HG03280 (cell line): Measurements from ENCODE around the gene ATXN7.

Experiments used
- ATAC-seq: cut with Tn5 transposase; IDR thresholded peaks from one replicate; pipeline ENCODE4 v1.9.1; 2021; ENCODE audit warnings: mild to moderate bottlenecking, moderate library complexity; ENCODE audit not compliant: unreplicated experiment

ATXN7 gene

DNA sequence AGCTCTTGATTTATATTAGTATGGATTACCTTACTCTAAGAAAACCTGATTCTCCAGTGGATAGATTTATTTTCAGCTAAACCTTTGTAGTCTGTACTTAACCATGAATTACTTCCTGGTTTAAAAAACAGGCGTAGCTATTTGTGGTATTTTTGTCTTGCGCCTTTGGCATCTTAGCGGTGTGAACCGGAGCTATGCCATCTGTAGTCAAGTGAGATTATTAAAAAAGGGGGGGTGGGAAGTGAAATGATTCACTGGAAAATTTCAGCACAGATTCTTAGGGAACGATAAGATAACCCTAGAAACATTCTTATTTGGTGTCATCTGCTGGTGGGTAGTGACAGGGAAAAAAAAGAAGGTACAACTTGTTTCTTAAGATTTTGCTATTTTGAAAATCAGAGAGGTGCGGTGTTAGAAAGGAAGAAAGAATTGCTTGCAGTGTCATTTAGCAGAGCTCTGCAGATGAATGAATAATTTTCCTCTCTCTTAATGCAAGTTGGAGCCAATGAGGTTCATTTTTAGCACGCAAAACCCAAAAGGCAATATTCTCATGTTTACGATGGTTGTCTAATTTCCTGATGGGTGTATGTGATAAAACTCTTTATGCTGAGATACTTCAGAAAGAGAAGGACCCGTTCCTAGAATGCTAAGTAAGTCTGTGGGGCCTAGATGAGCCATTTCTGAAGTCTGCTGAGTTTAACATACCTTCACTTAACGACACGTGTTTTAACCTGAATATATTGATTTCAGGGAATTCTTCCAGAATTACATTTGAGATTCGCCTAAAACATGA is 115.6 kb downstream of the ATXN7 start:
- ATAC-seq, result no peak

DNA sequence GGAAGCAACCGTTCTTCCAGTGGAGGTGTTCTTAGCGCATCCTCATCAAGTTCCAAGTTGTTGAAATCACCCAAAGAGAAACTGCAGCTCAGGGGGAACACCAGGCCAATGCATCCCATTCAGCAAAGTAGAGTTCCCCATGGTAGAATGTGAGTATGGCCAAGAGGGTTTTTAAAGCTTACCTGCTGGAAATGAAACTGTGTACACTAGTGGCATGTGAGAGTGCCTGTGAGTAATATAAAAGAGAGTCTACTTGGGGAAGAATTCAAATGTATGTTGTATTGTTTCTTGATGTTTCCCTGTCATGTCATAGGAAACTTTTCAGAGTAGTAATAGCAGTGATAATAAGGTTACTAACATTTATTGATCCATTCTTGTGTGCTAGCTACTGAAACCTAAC is 116.4 kb downstream of the ATXN7 start:
- no peak for ATAC-seq

- no peak for ATAC-seq
These were observed 117.3 kb downstream of the ATXN7 start for GRCh38 chr3:63980830-63981498.

DNA sequence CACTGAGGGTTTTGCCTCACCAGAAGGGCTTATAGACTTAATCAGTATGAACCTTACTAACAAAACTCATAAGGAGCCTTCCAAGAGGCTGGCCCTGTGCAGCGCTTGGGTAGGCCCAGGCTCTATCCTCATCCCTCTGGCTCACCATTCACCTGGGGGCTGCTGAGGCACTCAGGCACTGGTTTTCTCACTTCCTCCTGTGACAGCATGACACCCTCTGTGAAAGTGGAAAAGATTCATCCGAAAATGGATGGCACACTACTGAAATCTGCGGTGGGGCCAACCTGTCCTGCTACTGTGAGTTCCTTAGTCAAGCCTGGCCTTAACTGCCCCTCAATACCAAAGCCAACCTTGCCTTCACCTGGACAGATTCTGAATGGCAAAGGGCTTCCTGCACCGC is 118.3 kb downstream of the ATXN7 start:
- ATAC-seq, result no peak

GRCh38 chr3:63984391-63984790 is 120.7 kb downstream of the ATXN7 start:
- no peak for ATAC-seq

DNA sequence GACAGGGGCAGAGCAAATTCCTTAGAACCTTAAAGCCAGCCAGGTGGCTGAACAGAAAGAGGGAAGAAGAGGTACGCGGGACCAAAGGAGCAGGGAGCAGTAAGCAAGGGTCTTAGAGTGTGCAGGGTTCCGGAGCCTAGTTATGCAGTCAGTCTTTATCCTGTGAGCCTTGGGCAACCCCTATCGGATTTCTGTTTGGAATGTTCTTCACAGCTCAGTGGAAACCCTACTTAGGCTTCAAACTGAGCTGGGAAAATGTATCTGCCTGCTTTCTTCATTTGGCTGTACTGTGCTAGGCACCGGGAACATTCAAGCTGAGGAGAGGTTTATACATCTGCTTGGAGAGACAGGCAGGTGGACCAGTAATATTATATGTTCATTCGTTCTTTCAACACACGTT is 122.5 kb downstream of the ATXN7 start:
- no peak for ATAC-seq

DNA sequence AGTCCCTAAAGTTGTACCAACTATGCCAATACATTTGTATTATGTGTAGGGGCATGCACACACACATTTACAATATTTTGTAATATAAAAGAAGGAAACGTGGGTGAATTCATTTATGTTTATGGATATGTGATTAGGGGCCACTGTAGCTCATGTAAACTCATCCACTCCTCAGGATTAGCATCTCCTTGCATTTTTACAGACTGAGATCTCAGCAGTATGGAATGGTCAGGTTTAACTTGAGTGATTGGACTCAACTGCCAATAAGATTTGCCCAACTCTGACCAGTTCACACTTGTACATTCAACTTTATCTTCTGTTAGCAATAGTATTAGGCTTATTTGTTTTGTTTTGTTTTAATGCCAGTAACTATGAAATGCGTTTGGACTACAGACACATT is 123.2 kb downstream of the ATXN7 start:
- no peak for ATAC-seq

GRCh38 chr3:63988943-63989342 is 125.3 kb downstream of the ATXN7 start:
- no peak for ATAC-seq

DNA sequence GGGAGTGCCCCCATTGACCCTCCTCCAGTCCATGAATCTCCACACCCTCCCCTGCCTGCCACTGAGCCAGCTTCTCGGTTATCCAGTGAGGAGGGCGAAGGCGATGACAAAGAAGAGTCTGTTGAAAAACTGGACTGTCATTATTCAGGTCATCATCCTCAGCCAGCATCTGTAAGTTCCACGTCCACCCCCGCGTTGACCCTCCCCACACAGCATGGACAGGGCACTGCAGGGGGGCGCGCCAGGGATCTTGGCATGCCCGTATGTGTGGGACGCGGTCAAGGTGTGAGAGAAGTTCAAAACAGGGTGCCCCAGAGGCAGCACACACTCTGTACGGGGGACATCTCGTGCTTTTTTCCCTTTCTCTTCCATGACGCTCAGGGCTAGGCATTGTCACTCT is 126.5 kb downstream of the ATXN7 start:
- no peak for ATAC-seq

GRCh38 chr3:63990733-63991132 is 127.1 kb downstream of the ATXN7 start:
- ATAC-seq, result no peak

DNA sequence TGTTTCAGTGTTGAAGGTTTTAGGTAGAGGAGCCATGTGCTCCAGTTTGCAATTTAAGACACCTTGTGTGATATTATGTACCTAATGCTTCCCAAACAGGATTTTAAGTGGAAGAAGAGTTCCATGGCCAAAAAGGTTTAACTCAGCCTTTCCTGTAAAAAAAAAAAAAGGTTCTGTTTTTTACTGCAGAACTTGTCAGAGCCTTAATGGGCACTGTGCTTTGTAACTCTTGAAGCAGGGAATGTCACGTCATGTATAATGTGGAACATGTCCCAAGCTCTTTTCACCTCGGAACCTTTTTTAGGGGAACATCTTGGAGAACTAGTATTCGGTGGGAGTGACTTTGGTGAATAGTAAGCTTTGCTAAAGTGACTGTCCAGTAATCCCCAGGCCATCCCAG is 128.0 kb downstream of the ATXN7 start:
- ATAC-seq, result no peak

- no peak for ATAC-seq
These were observed 129.0 kb downstream of the ATXN7 start for GRCh38 chr3:63992516-63993209.

- ATAC-seq, result peak; percentile 87
These were observed 130.0 kb downstream of the ATXN7 start for GRCh38 chr3:63993653-63994079.

DNA sequence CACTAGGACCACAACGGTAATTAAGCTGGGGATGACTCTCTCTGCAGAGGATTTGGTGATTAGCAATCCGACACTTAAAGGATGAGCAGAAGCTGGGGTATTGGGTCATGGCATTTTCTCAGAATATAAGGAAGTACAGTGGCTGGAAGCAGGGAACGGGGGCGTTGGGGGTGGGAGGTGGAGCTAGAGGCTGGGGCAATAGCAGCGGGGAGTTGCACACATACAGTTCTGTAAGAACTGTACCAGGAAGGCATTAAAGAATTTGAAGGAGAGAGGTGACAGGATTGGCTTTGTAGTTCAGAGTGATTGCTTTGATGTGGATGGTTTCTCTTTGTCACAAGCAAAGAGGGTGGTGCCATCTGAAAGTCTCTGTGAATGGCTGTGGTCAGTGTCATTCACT is 131.4 kb downstream of the ATXN7 start:
- no peak for ATAC-seq

DNA sequence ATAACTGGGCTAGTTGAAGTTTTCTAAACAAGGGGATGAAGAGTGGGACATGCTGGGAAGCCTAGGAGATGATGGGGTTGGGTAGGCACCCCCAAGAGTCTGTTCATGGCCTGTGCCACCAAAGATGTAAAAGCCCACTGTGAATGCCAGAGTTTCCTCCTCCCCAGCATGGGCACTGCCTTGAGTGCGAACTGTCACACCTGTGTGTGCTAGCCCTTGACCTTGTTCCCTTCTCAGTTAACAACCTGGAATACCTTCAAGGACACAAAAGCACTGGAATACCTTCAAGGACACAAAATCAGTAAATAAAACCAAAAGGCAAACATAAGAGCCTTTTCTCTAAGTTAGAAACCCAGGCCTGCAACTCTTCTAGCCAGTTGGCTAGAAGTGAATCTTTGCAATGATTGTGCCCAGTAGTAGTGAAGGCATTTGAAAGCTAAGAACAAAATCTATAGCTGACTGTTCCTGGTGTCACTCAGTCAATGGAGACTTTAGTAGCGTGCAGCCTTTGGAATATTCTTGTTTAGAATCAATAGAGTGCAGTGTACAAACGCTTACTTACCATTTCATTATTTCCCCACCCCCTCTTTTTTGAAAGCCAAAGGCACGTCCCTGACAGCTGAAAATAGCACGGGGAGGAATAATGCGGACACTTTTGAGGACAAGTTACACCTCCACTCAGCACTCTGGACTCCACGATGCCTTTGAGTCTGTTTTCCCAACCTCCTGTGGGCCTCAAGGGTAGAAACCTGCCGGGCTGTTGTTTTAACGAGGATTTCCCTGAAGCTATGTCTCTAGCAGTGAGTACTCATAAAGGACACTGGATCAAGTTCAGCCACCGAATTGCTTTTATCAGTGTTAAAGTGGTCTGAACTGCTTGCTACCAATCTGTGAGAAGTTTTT is 135.4 kb downstream of the ATXN7 start:
- no peak for ATAC-seq

DNA sequence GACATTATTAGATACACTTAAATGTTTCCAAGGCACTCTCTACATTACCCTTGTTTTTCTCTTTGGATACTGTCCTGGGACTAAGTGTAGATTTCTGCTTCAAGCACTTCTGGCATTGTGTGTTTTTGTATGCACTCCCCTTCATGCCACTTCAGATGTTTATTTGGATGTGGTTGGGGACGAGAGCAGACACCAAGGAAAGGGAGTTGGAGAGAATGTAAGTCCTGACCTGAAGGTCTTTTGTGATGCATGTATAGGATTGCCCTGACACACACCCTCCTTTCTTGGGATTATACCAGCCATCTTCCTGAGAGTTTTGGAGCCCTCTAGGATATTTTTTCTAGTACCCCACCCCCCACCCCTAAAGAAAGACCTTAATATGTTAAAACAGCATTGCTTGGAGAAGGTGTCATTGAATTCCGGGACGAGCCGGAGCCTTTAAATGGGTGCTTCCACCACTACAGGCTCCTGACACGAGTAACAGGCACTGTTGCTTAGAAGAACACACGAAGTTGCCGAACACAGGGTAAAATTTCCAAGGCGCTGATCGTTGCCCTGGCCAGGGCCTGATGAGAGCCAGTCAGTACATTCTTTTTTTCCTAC is 136.9 kb downstream of the ATXN7 start:
- no peak for ATAC-seq

DNA sequence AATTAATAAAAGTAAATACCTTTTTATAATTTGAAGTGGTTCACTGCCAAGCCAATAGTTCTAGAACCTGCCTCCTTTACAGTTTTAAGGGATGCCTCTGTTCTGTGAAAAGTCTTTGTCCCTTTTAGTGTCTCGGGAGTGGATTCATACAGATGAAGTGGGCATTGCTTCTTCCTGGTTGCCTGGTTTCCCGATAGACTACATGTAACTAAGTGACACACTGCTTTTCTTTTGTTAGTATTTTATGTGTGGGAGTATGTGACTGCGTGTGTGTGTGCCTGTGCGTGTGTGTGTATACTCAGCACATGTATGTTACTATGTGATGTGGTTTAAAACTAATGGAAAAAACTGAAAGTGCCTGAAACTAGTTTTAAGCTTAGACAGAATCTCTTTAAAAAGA is 138.6 kb downstream of the ATXN7 start:
- no peak for ATAC-seq

DNA sequence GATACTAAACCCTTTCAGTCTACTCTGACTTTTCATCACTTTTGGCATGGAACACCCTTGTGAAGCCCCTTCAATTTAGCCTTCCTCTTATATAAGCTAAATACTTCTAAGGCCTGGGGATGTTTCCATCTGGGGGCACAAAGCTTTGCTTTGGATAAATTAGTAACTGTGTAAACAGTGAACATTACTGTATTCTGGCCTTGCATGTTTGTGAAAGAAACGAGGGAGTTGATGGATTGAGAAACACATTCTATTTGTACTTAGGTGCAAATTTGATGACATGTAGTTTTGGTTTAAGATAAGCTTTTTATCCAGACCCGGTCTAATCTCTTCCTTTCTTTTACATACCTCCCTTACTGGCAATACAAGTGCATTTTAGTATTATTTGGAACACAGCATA is 139.9 kb downstream of the ATXN7 start:
- no peak for ATAC-seq

GRCh38 chr3:64008017-64008416 is 144.3 kb downstream of the ATXN7 start:
- no peak for ATAC-seq

DNA sequence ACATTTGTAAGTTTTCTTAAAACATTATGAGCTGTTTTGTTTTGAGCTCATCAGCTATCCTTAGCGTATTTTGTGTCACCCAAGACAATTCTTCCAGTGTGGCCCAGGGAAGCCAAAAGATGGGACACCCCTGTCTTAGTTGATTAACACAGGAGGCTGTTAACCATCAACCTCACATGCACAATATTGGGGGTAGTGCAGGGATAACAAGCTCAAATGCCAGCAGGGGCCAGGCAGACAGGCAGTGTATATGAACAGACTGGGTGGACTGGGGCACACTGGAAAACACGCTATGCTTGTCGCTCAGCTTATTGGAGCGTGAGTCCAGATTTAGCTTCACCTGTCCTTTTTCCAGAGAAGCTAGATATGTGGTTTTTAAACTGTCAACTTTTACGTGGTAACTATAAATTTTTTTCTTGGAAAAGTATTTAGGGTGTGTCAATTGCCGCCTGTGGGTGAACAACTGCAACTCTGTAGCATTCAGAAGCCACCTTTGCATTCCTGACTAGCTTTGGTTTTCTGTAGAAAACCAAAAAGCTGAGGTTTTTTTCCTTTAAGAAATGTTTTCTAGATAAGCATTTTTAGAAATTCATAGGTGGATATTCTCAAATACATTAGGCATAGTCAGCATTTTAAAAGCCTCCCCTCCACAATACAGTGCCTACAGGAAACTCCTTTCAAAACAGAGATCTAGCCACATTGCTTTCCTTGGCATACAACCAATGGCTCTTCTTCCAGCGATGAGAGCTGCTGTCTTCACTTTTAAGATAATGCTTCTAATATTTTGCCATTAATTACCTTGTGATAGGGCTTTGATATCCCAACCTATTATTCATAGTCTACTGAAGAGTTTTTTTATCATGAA is 145.1 kb downstream of the ATXN7 start:
- ATAC-seq, result no peak
